Posterior cingulate gyrus (tissue), 11 donors: ENCODE measurements around the gene HIPK2.

Experiments used
- DNase-seq, 10 donors: peaks; one replicate each; pipeline versions ENCODE4 v3.0.0 to v3.0.0-alpha.2; 2020 to 2021; ENCODE audit warnings: mixed read lengths in 3 of 10
- intact Hi-C: fragments of 100-400 bp; cut with DNase I; formaldehyde crosslinking; loops from one replicate; pipeline ENCODE4 v1.15.1; 2023

HIPK2 gene

GRCh38 chr7:139701908-139702307 lies 75.9 kb downstream of the HIPK2 start:
- intact Hi-C loops, result no loop called here

GRCh38 chr7:139700505-139701235 lies 77.1 kb downstream of the HIPK2 start:
- no peak for DNase-seq
- intact Hi-C loops, result no loop called here

More at GRCh38 chr7:139701908-139702307, 75.9 kb downstream of the HIPK2 start:
- peak in 1 of 10 donors; percentile 82 for DNase-seq

GRCh38 chr7:139699640-139700504 lies 77.9 kb downstream of the HIPK2 start:
- no peak for DNase-seq

GRCh38 chr7:139698844-139699243 lies 79.0 kb downstream of the HIPK2 start:
- DNase-seq, result no peak
- intact Hi-C loops, result no loop called here

More at GRCh38 chr7:139699640-139700504, 77.9 kb downstream of the HIPK2 start:
- intact Hi-C loops, result no loop called here

- no peak for DNase-seq
- intact Hi-C loops, result no loop called here
These were observed 79.5 kb downstream of the HIPK2 start for GRCh38 chr7:139698278-139698677.

- intact Hi-C loops, result no loop called here
- DNase-seq, result no peak
These were observed 80.7 kb downstream of the HIPK2 start for GRCh38 chr7:139697056-139697455.

- intact Hi-C loops, result no loop called here
These were observed 81.2 kb downstream of the HIPK2 start for GRCh38 chr7:139696552-139696951.

GRCh38 chr7:139695588-139695987 lies 82.2 kb downstream of the HIPK2 start:
- intact Hi-C loops, result no loop called here
- no peak for DNase-seq

More at GRCh38 chr7:139696552-139696951, 81.2 kb downstream of the HIPK2 start:
- no peak for DNase-seq

GRCh38 chr7:139695051-139695450 lies 82.7 kb downstream of the HIPK2 start:
- DNase-seq, result no peak
- intact Hi-C loops, result no loop called here

- intact Hi-C loops, result no loop called here
- DNase-seq, result no peak
These were observed 83.5 kb downstream of the HIPK2 start for GRCh38 chr7:139694389-139694676.

GRCh38 chr7:139693651-139694388 lies 84.0 kb downstream of the HIPK2 start:
- intact Hi-C loops, result no loop called here
- no peak for DNase-seq

GRCh38 chr7:139692723-139693122 lies 85.1 kb downstream of the HIPK2 start:
- DNase-seq, result no peak
- intact Hi-C loops, result no loop called here

- intact Hi-C loops, result no loop called here
- no peak for DNase-seq
These were observed 86.5 kb downstream of the HIPK2 start for GRCh38 chr7:139691253-139691781.

- DNase-seq, result peak in 5 of 10 donors; percentile 24 to 94 (median 55)
- intact Hi-C loops, result no loop called here
These were observed 89.7 kb downstream of the HIPK2 start for GRCh38 chr7:139687980-139688632.

- intact Hi-C loops, result no loop called here
- DNase-seq, result no peak
These were observed 90.4 kb downstream of the HIPK2 start for GRCh38 chr7:139687211-139687954.

GRCh38 chr7:139683137-139683921 lies 94.5 kb downstream of the HIPK2 start:
- DNase-seq, result no peak
- intact Hi-C loops, result no loop called here

GRCh38 chr7:139682136-139683013 lies 95.4 kb downstream of the HIPK2 start:
- DNase-seq, result no peak
- intact Hi-C loops, result no loop called here

GRCh38 chr7:139681812-139682135 lies 96.0 kb downstream of the HIPK2 start:
- no peak for DNase-seq

More at GRCh38 chr7:139681812-139682135, 96.0 kb downstream of the HIPK2 start:
- intact Hi-C loops, result no loop called here
